ENCODE results near the gene SOX11. TPM values are rescaled to one million over a fixed set of nuclear protein-coding genes. Genes with fewer than 3 reads are reported as not detected.

Gene SOX11
- total RNA-seq, 1 donor from 2014 or later = 2.8 TPM

DNA sequence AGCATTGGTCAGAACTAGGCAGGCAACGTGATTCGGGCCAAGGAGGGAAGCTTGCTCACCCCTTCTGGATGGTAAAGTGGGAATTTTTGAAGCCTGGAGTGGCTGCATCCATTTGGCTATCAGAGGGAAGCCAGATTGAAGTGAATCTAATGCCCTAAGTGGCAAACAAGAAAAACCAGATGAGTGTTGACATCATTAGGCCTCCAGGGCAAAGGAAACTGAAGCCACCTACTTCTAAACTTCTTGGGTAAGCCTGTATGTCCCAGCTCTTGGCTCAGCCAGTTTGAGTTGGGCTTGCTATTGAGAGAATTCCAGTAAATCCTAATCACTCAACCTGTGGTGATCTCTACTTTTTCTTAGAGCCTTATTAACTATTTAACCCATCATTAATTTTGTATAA, 20.9 kb downstream of the SOX11 start:
- intact Hi-C loops (cut with DNase I) = no loop called here
- DNase-seq (ENCODE audit: low spot score) = no peak

DNA sequence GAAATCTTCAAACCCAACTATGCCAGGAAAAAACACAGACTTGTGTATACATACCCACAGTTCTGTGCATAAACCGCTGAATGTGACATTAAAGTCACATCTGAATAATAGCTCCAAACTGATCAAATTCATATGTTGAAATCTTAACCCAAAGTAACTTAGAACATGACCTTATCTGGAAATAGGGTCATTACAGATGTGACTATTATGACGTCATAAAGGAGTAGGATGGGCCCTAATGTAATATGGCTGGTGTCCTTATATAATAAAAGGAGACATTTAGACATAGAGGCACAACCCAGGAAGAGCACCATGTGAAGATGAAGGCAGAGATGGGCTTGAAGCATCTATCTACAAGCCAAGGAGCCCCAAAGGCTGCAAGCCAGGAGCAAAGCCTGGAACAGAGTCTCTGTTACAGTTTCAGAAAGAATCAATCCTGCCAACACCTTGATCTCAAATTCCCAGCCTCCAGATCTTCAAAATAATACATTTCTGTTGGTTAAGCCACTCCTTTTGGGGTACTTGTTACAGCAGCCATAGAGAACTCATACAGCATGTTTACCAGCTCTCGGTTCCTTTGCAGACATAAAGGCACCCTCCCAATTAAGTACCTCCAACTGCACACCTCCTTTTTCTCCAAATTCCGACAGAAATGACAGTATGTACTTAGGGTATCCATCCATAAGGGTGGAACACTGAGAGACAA, 27.6 kb downstream of the SOX11 start:
- no peak for DNase-seq (ENCODE audit: low spot score)
- intact Hi-C loops (cut with DNase I) = no loop called here

DNA sequence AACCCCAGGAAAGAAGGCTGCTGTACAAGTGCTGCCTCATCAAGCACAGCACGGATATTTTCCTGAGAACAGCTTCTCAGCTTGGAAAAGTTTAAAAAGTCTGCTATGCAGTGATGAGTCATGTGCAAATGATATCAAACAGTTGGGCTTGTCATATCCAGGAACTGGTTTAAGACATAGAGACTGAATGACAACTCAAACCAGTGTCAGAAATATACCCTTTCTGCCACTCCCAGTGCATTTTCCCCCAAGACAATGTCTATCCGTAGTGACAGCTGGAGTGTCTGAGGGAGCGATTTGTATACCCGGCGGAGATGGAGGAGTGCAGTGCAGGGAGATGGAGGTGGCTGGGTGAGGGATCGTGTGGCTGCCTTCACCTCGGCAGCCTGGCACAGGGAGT, 28.2 kb downstream of the SOX11 start:
- DNase-seq (ENCODE audit: low spot score) = no peak
- intact Hi-C loops (cut with DNase I) = no loop called here

GRCh38 chr2:5722236-5722635, 30.1 kb downstream of the SOX11 start:
- intact Hi-C loops (cut with DNase I) = no loop called here

DNA sequence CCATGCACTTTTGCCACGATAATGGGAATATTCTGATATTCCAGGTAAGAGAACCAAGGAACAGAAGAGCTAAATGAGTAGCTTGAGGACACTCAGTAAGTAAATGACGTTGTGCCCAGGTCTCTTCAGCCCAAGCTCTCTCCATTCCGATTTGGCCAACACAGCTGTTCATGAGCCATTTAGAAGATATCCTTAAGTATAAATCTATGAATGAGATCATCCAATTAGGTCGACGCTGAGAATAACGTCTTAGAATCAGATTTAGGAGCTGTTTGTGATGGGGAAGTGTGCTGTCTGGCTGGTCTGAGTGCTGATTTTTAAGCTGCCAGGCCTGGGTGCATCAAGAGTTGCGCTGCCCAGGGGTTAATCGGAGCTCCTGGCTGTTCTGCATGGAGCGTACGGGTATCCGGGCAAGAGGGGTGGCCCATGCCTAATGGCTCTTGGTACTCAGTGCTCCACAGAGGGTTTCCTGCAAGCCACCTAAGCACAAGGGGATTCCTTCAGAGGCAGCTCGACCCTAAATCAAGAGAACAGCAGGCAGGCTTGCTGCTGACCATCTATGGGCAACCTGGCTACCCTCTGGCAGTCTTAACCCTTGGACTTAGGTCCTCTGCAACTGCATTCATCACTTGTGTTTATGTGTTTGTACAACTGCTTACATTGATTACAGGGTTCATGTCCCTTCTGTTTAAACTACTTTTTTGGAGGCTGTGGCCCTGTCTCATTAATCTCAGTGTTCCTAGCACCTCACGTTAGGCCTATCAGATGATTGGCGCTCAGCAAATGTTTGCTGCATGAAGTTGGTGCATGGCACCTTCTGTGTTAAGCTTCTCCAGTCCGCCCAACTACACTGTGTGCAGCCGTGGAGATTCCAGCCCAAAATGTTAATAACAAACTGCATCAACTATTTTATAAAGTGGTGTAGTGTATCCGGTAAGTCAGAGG, 31.9 kb downstream of the SOX11 start:
- DNase-seq (ENCODE audit: low spot score) = no peak
- intact Hi-C loops (cut with DNase I) = no loop called here

More at GRCh38 chr2:5722236-5722635, 30.1 kb downstream of the SOX11 start:
- DNase-seq (ENCODE audit: low spot score) = no peak

DNA sequence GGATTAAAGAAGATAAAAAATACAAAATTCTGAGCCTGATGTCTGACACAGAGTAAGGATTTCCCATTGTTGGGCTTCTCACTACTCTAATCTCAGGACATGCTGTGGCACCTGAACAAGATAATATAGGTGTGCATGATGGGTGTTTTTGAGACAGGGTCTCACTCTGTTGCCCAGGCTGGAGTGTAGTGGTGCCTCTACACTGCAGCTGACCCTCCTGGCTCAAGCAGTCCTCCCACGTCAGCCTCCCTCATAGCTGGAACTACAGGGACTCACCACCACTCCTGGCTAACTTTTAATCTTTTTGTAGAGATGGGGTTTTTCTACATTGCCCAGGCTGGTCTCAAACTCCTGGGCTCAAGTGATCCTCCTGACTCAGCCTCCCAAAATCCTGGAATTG, 32.9 kb downstream of the SOX11 start:
- intact Hi-C loops (cut with DNase I) = no loop called here

GRCh38 chr2:5725794-5726463, 33.7 kb downstream of the SOX11 start:
- intact Hi-C loops (cut with DNase I) = no loop called here
- no peak for DNase-seq (ENCODE audit: low spot score)

More for the DNA sequence above, 32.9 kb downstream of the SOX11 start:
- no peak for DNase-seq (ENCODE audit: low spot score)

DNA sequence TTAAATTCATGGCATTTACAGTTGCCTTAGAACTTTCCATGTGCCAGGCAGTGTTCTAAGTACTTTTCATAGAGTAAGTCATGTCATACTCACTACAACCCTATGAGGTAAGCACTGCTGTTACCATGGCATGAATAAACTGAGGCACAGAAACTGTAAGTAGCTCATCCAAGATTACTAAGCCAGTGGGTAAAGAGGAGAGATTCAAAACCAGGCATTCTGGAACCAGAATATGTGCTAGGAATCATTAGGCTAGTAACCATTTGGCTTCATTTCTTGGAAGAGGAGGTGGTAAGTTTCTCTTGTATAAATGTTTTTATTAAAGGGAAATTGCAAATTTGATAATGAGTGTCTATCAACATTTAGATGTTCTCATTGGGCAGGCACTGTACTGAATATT, 35.1 kb downstream of the SOX11 start:
- no peak for DNase-seq (ENCODE audit: low spot score)
- intact Hi-C loops (cut with DNase I) = no loop called here

DNA sequence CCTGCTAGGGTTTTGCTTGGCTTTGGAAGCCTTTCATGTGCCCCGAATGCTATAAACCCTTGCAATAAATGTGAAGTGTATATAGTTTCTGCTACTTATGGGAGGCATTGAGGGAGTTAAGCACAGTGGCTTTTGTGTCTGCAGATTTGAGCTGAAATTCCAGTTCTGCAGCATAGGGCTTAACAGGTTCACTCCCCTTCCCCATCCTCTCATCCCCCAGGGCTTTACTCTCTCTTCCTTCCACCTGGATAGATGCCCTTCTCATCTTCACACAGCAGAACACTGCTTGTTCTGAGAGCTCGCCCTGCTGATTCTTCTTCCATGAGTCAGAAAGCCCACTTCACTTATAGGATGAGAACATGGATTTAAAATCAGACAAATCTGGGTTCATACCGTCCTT, 37.2 kb downstream of the SOX11 start:
- DNase-seq (ENCODE audit: low spot score) = no peak

GRCh38 chr2:5730386-5730785, 38.2 kb downstream of the SOX11 start:
- intact Hi-C loops (cut with DNase I) = no loop called here
- DNase-seq (ENCODE audit: low spot score) = no peak

More for the DNA sequence above, 37.2 kb downstream of the SOX11 start:
- intact Hi-C loops (cut with DNase I) = no loop called here

DNA sequence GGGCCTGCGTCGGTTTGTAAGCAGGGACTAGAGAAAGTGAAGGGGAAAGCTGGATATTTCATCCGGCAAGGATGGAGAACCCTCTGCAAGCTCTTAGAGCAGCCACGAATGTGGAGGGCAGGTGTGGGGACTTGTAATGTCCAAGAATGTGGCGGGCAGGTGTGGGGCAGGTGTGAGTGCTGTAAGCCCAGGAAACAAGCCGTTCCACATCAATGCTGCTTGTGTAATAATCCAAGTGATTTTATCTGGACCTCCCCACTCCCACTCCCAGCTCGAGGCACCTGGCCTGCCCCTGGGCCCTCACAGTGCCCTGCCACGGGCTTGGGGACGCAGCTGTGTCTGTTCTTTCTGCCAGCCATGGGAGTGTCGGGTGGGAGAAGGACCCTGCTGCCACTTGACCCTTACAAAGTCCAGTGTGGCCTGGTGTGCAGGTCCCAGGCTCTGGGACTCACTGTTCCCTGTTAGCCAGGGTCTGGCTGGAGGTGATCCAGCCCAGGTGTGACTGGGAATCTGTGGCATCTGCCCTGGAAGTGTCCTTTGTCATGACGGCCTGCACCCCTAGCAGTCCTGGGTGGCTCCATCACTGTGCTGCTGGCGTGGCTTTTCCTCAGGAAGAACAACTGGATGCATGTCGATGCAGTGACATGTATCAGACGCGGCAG, 42.8 kb downstream of the SOX11 start:
- DNase-seq (ENCODE audit: low spot score) = no peak
- intact Hi-C loops (cut with DNase I) = no loop called here

GRCh38 chr2:5735521-5735861, 43.3 kb downstream of the SOX11 start:
- DNase-seq (ENCODE audit: low spot score) = no peak
- intact Hi-C loops (cut with DNase I) = no loop called here

DNA sequence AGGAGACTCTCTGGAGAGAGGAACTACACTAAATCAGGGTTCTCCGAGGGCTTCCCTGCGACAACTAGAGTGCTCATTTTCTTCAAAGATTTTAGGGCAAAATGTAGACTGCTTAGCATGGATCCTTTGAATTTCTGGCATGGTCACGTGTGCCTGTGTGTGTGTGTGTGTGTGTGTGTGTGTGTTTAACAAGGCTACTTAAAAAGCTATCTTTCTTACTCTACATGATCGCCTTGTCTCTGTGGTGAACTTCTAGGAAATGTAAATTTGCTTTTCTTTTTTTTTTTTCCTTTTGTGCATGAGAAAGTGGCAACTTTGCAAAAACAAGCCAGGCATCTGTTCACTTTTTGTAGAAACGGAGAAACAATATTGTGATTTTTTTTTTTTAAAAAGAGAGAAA, 43.9 kb downstream of the SOX11 start:
- intact Hi-C loops (cut with DNase I) = no loop called here
- DNase-seq (ENCODE audit: low spot score) = no peak

- intact Hi-C loops (cut with DNase I) = no loop called here
- DNase-seq (ENCODE audit: low spot score) = no peak
Observed at GRCh38 chr2:5736886-5737285, 44.7 kb downstream of the SOX11 start.

DNA sequence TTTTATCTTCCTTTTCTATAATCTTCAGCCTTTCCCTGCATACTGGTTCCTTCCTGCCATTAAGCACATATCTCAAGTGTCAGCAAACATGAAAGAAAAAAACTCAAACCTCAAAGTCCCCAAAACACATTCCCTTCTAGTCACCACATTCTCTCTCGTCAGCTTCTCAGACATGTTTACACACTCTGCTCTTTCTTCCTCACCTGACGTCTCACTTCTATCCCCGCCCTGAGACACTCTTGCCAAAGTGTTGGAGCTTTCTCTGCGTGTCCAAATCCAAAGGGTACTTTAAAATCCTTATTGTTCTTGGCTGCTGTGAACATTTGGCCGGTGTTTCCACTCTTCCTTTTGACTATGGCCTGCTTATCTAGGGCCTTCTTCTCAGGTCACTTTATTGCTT, 47.9 kb downstream of the SOX11 start:
- no peak for DNase-seq (ENCODE audit: low spot score)
- intact Hi-C loops (cut with DNase I) = no loop called here

DNA sequence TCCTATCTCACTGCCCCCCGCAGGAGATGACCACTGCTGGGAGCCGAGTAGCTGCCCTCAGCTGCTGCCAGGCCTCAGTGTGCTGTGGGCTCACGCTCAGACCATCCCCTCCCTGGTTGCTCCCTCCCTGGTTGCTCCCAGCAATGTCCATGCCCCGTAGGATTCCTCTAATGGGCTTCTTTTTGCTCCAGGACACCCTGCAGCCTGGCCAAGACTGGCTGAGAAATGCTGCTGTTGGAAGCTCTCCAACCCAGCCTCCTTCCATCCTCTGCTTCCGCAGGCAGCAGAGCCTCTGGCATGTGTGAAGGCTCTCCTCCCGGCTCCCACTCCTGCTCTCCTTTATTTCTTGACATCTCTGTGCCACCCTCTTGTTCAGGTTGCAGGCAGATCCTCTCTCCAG, 48.6 kb downstream of the SOX11 start:
- intact Hi-C loops (cut with DNase I) = no loop called here
- no peak for DNase-seq (ENCODE audit: low spot score)

GRCh38 chr2:5741242-5741641, 49.1 kb downstream of the SOX11 start:
- DNase-seq (ENCODE audit: low spot score) = no peak

GRCh38 chr2:5742126-5742525, 49.9 kb downstream of the SOX11 start:
- no peak for DNase-seq (ENCODE audit: low spot score)
- intact Hi-C loops (cut with DNase I) = no loop called here

More at GRCh38 chr2:5741242-5741641, 49.1 kb downstream of the SOX11 start:
- intact Hi-C loops (cut with DNase I) = no loop called here

GRCh38 chr2:5748391-5748790, 56.2 kb downstream of the SOX11 start:
- intact Hi-C loops (cut with DNase I) = loop anchor here (2.0 kb wide), 1 partner anchor 166 kb away; no protein-coding TSS in a partner anchor
- DNase-seq (ENCODE audit: low spot score) = no peak

- intact Hi-C loops (cut with DNase I) = loop anchor here (2.0 kb wide), 1 partner anchor 166 kb away; no protein-coding TSS in a partner anchor
- DNase-seq (ENCODE audit: low spot score) = no peak
Observed at GRCh38 chr2:5748946-5749345, 56.8 kb downstream of the SOX11 start.
